H9 (cell line): ENCODE data around the gene KCNMA1. TPM values are rescaled to one million over a fixed set of nuclear protein-coding genes. Genes with fewer than 3 reads are reported as not detected.

Source experiments
- DNase-seq: peaks from one replicate; pipeline ENCODE4 v3.0.0-alpha.2; 2017
- H2AFZ ChIP-seq: one replicate; pipeline ENCODE4 v1.6.1; 2013; ENCODE audit warnings: mild to moderate bottlenecking, low read length, control low read depth, moderate library complexity
- H2AK5ac ChIP-seq: 2 replicates; pipeline ENCODE4 v1.6.1; 2013; ENCODE audit warnings: low read length, control low read depth, mixed read lengths; ENCODE audit not compliant: insufficient read length
- H2BK120ac ChIP-seq: one replicate; pipeline ENCODE4 v1.6.1; 2013; ENCODE audit warnings: low read depth, mild to moderate bottlenecking, low read length, control low read depth, inconsistent platforms; ENCODE audit not compliant: poor library complexity, severe bottlenecking
- H2BK12ac ChIP-seq: 2 replicates; pipeline ENCODE4 v1.6.1; 2013; ENCODE audit warnings: low read length, control low read depth, mixed read lengths, low read depth; ENCODE audit not compliant: insufficient read length
- H2BK15ac ChIP-seq: 2 replicates; pipeline ENCODE4 v1.6.1; 2013; ENCODE audit warnings: low read depth, low read length, control low read depth
- H2BK20ac ChIP-seq: one replicate; pipeline ENCODE4 v1.6.1; 2013; ENCODE audit warnings: low read depth, mild to moderate bottlenecking, low read length, control low read depth, inconsistent platforms; ENCODE audit not compliant: poor library complexity, severe bottlenecking
- H2BK5ac ChIP-seq: 2 replicates; pipeline ENCODE4 v1.6.1; 2013; ENCODE audit warnings: low read length, control low read depth, mixed read lengths; ENCODE audit not compliant: insufficient read length
- H3K14ac ChIP-seq: 2 replicates; pipeline ENCODE4 v1.6.1; 2013; ENCODE audit warnings: low read length, control low read depth; ENCODE audit not compliant: insufficient read depth
- H3K18ac ChIP-seq: 2 replicates; pipeline ENCODE4 v1.6.1; 2013; ENCODE audit warnings: low read depth, mild to moderate bottlenecking, mixed read lengths, low read length, control low read depth; ENCODE audit not compliant: insufficient read length
- H3K23ac ChIP-seq: 2 replicates; pipeline ENCODE4 v1.6.1; 2013; ENCODE audit warnings: low read length, control low read depth, mixed read lengths, low read depth; ENCODE audit not compliant: insufficient read length
- H3K23me2 ChIP-seq: 2 replicates; pipeline ENCODE4 v1.6.1; 2013; ENCODE audit warnings: low read depth, mild to moderate bottlenecking, mixed read lengths, low read length, control low read depth; ENCODE audit not compliant: insufficient read length, poor library complexity, severe bottlenecking
- H3K27ac ChIP-seq: 2 replicates; pipeline ENCODE4 v1.5.1; 2013; ENCODE audit warnings: low read length, control low read depth, mixed read lengths, low read depth; ENCODE audit not compliant: insufficient read length
- H3K27me3 ChIP-seq: 2 replicates; pipeline ENCODE4 v1.6.1; 2013; ENCODE audit warnings: low read length, control low read depth, inconsistent platforms; ENCODE audit not compliant: insufficient read depth
- H3K4ac ChIP-seq: 2 replicates; pipeline ENCODE4 v1.6.1; 2013; ENCODE audit warnings: low read depth, mild to moderate bottlenecking, control low read depth, inconsistent platforms, low read length, moderate library complexity
- H3K4me1 ChIP-seq: 2 replicates; pipeline ENCODE4 v1.6.1; 2013; ENCODE audit warnings: low read length, control low read depth, inconsistent platforms; ENCODE audit not compliant: insufficient read depth
- H3K4me2 ChIP-seq: 2 replicates; pipeline ENCODE4 v1.6.1; 2013; ENCODE audit warnings: low read length, control low read depth, mixed read lengths; ENCODE audit not compliant: insufficient read length, insufficient read depth
- H3K56ac ChIP-seq: 2 replicates; pipeline ENCODE4 v1.6.1; 2013; ENCODE audit warnings: low read depth, mild to moderate bottlenecking, mixed read lengths, low read length, control low read depth; ENCODE audit not compliant: insufficient read length
- H3K79me1 ChIP-seq: 2 replicates; pipeline ENCODE4 v1.6.1; 2013; ENCODE audit warnings: low read depth, mild to moderate bottlenecking, moderate library complexity, low read length, control low read depth, inconsistent platforms; ENCODE audit not compliant: insufficient read depth, poor library complexity, severe bottlenecking
- H3K79me2 ChIP-seq: 2 replicates; pipeline ENCODE4 v1.6.1; 2013; ENCODE audit warnings: low read length, control low read depth, inconsistent platforms; ENCODE audit not compliant: insufficient read depth
- H3K9ac ChIP-seq: 2 replicates; pipeline ENCODE4 v1.6.1; 2013; ENCODE audit warnings: low read length, control low read depth, mixed read lengths; ENCODE audit not compliant: insufficient read length; ENCODE audit errors: extremely low read depth
- H3K9me3 ChIP-seq: one replicate; pipeline ENCODE4 v1.6.1; 2013; ENCODE audit warnings: low read depth, low read length, inconsistent platforms; ENCODE audit not compliant: control insufficient read depth
- H3T11ph ChIP-seq: one replicate; pipeline ENCODE4 v1.6.1; 2013; ENCODE audit warnings: mild to moderate bottlenecking, low read length, control low read depth, inconsistent platforms
- H4K20me1 ChIP-seq: one replicate; pipeline ENCODE4 v1.6.1; 2013; ENCODE audit not compliant: control insufficient read depth, insufficient read length, insufficient read depth
- H4K5ac ChIP-seq: 2 replicates; pipeline ENCODE4 v1.6.1; 2013; ENCODE audit warnings: low read depth, mild to moderate bottlenecking, mixed read lengths, low read length, control low read depth; ENCODE audit not compliant: insufficient read length
- H4K8ac ChIP-seq: replicated peaks from 2 replicates; pipeline ENCODE4 v1.6.1; 2013; ENCODE audit warnings: low read length, control low read depth, mixed read lengths, low read depth; ENCODE audit not compliant: insufficient read length
- H4K91ac ChIP-seq: 2 replicates; pipeline ENCODE4 v1.6.1; 2013; ENCODE audit warnings: low read depth, mild to moderate bottlenecking, moderate library complexity, mixed read lengths, low read length, control low read depth; ENCODE audit not compliant: insufficient read length
- H3K27ac Mint-ChIP-seq, 3 experiments: 2 replicates in 2 of 3; 3 replicates in 1 of 3; pipeline ENCODE4 v1.8.0; 2020 to 2021; ENCODE audit warnings: mixed read lengths in 3 of 3, mild to moderate bottlenecking in 1 of 3, moderate library complexity in 1 of 3
- H3K27me3 Mint-ChIP-seq: 2 replicates; pipeline ENCODE4 v1.8.0; 2021; ENCODE audit warnings: low read depth, mild to moderate bottlenecking, moderate library complexity, mixed read lengths
- H3K36me3 Mint-ChIP-seq, 3 experiments: 2 replicates in 2 of 3; 3 replicates in 1 of 3; pipeline ENCODE4 v1.8.0; 2020 to 2021; ENCODE audit warnings: low read depth in 3 of 3, mixed read lengths in 3 of 3; ENCODE audit not compliant: insufficient read depth in 1 of 3
- H3K4me1 Mint-ChIP-seq, 2 experiments: 2 replicates each; pipeline ENCODE4 v1.8.0; 2020; ENCODE audit warnings: mixed read lengths in 2 of 2
- H3K4me3 Mint-ChIP-seq, 2 experiments: 2 replicates in 1 of 2; 3 replicates in 1 of 2; pipeline ENCODE4 v1.8.0; 2020 to 2021; ENCODE audit warnings: mild to moderate bottlenecking in 2 of 2, mixed read lengths in 2 of 2, moderate library complexity in 1 of 2
- H3K9me3 Mint-ChIP-seq, 2 experiments: 2 replicates in 1 of 2; 3 replicates in 1 of 2; pipeline ENCODE4 v1.8.0; 2020; ENCODE audit warnings: mild to moderate bottlenecking in 2 of 2, mixed read lengths in 2 of 2, moderate library complexity in 1 of 2
- CTCF ChIP-seq: fragments of 200-600 bp; sonication (generic); conservative IDR thresholded peaks from 3 replicates; pipeline ENCODE4 v1.8.0; 2021; ENCODE audit warnings: antibody characterized with exemption, mild to moderate bottlenecking
- WGBS: extraction: QIAGEN DNeasy Blood & Tissue Kit; methylation state at CpG from one replicate; pipeline ENCODE4 v1.1.7; 2013; ENCODE audit warnings: missing lambda C conversion rate, low lambda C conversion rate, mixed read lengths; ENCODE audit not compliant: insufficient read length; ENCODE audit errors: extremely low coverage; 5-methylcytosine and 5-hydroxymethylcytosine counted together
- total RNA-seq: library from RNA; stranded (reverse); gene quantifications from 2 replicates; pipeline ENCODE4 v1.2.1, GENCODE V29; 2021

KCNMA1 gene
- total RNA-seq, 1 experiment from 2014 or later = 2.0 TPM

GRCh38 chr10:76892766-76893479 is 744.7 kb downstream of the KCNMA1 start:
- H3K27ac Mint-ChIP-seq = peak overlapping the region in 1 of 3 experiments; percentile 34; a peak in 1 of 7 replicates
- H3K4me2 ChIP-seq = no peak overlapping the region

More at GRCh38 chr10:76892766-76893479, 744.7 kb downstream of the KCNMA1 start:
- Histone ChIP-seq H3K79me2 (no peaks in the 10 kb centered on the region), H3K27me3 (no peaks in the 10 kb centered on the region), H3K27ac (no peak overlapping the region), H2BK20ac (no peak overlapping the region), H4K20me1 (no peaks in the 10 kb centered on the region), H2AFZ (no peak overlapping the region), H2BK15ac (no peak overlapping the region), H3K4me1 (peaks cover 6% of the 10 kb centered on the region), H2BK120ac (no peak overlapping the region), H4K8ac (no peak overlapping the region), H3K14ac (no peak overlapping the region), H4K5ac (no peak overlapping the region), H3K4ac (no peak overlapping the region), H3K18ac (no peak overlapping the region), H3T11ph (no peak overlapping the region), H3K56ac (no peak overlapping the region), H2BK5ac (no peak overlapping the region), H2BK12ac (no peak overlapping the region), H3K9me3 (no peaks in the 10 kb centered on the region), H3K23me2 (no peaks in the 10 kb centered on the region), H4K91ac (no peak overlapping the region), H2AK5ac (no peak overlapping the region), H3K9ac (no peak overlapping the region), H3K23ac (no peak overlapping the region), H3K79me1 (no peaks in the 10 kb centered on the region)
- no CpG with 5 or more reads among the region's 5 CpGs for WGBS
- DNase-seq = no peak
- no peaks in the 10 kb centered on the region for H3K27me3 Mint-ChIP-seq
- peaks cover 10 to 12% of the 10 kb centered on the region in 2 experiments for H3K4me1 Mint-ChIP-seq
- peaks cover 30 to 34% of the 10 kb centered on the region in 2 experiments for H3K9me3 Mint-ChIP-seq
- peaks cover 15 to 39% (median 23%) of the 10 kb centered on the region in 3 experiments for H3K36me3 Mint-ChIP-seq
- TF ChIP-seq CTCF = no peak
- no peak overlapping the region for H3K4me3 Mint-ChIP-seq
